HUES6 (cell line): ENCODE results near the gene RNF130.

ENCODE experiments used
- H3K27ac ChIP-seq: 2 replicates; pipeline ENCODE4 v1.7.0; 2013; ENCODE audit warnings: low read depth, mild to moderate bottlenecking, low read length, inconsistent platforms
- H3K27me3 ChIP-seq: 2 replicates; pipeline ENCODE4 v1.6.1; 2013; ENCODE audit warnings: low read length; ENCODE audit not compliant: control insufficient read depth, insufficient read depth
- H3K36me3 ChIP-seq: 2 replicates; pipeline ENCODE4 v1.6.1; 2013; ENCODE audit warnings: low read length; ENCODE audit not compliant: control insufficient read depth, insufficient read depth
- H3K4me1 ChIP-seq: 2 replicates; pipeline ENCODE4 v1.6.1; 2013; ENCODE audit warnings: low read length; ENCODE audit not compliant: control insufficient read depth, insufficient read depth
- H3K4me3 ChIP-seq: 2 replicates; pipeline ENCODE4 v1.5.1; 2013; ENCODE audit warnings: low read depth, low read length
- H3K9ac ChIP-seq: one replicate; pipeline ENCODE4 v1.6.1; 2013; ENCODE audit warnings: mild to moderate bottlenecking, low read length
- H3K9me3 ChIP-seq: 2 replicates; pipeline ENCODE4 v1.6.1; 2013; ENCODE audit warnings: low read depth, low read length; ENCODE audit not compliant: control insufficient read depth, insufficient read depth

Gene RNF130

GRCh38 chr5:179912386-179912785, 159.2 kb downstream of the RNF130 start:
- H3K9me3 ChIP-seq = no peaks in the 10 kb centered on the region
- no peaks in the 10 kb centered on the region for H3K36me3 ChIP-seq
- no peak overlapping the region for H3K4me3 ChIP-seq
- no peak overlapping the region for H3K9ac ChIP-seq
- no peak overlapping the region for H3K27ac ChIP-seq
- no peaks in the 10 kb centered on the region for H3K27me3 ChIP-seq
- peaks cover 12% of the 10 kb centered on the region for H3K4me1 ChIP-seq

GRCh38 chr5:179909224-179909623, 162.3 kb downstream of the RNF130 start:
- H3K27me3 ChIP-seq = no peaks in the 10 kb centered on the region
- no peaks in the 10 kb centered on the region for H3K9me3 ChIP-seq
- peaks cover 10% of the 10 kb centered on the region; the same call in 1 of the 2 replicates for H3K4me1 ChIP-seq
- no peak overlapping the region for H3K4me3 ChIP-seq
- H3K27ac ChIP-seq = no peak overlapping the region
- peaks cover 7% of the 10 kb centered on the region for H3K36me3 ChIP-seq
- no peak overlapping the region for H3K9ac ChIP-seq

DNA sequence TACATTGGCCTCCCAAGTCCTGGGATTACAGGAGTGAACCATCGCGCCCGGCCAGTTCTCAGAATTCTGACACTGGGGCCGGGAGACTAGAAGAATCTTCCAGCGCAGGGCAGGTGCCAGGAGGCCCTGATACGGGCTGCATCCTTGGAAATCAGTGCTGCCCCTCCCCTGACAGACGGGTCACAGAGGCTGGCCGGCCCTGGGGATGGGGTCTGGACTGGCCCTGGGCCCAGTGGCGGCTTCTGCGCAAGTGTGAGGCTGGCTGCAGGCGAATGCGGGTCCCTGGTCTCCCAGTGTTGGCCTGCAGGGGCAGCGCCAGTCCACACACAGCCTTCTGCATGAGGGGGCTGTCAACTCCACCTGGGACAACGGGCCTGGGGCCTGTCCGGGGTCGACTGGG, 163.0 kb downstream of the RNF130 start:
- H3K36me3 ChIP-seq = peaks cover 12% of the 10 kb centered on the region
- no peak overlapping the region for H3K27ac ChIP-seq
- H3K4me1 ChIP-seq = peaks cover 7% of the 10 kb centered on the region; the same call in 1 of the 2 replicates
- H3K27me3 ChIP-seq = no peaks in the 10 kb centered on the region
- H3K9ac ChIP-seq = no peak overlapping the region
- no peaks in the 10 kb centered on the region for H3K9me3 ChIP-seq
- H3K4me3 ChIP-seq = no peak overlapping the region

- no peak within 1 kb of the TSS for H3K27ac ChIP-seq
- H3K4me1 ChIP-seq = peaks cover 7% of the 10 kb centered on the region; the same call in 1 of the 2 replicates
- H3K27me3 ChIP-seq = no peaks in the 10 kb centered on the region
- H3K4me3 ChIP-seq = peak within 1 kb of the TSS; percentile 72
- H3K36me3 ChIP-seq = peaks cover 20% of the 10 kb centered on the region
- no peaks in the 10 kb centered on the region for H3K9me3 ChIP-seq
- peak within 1 kb of the TSS; percentile 75 for H3K9ac ChIP-seq
These were observed 163.8 kb downstream of the RNF130 start, which contains the start of gene TBC1D9B for GRCh38 chr5:179907556-179908324. TBC1D9B (minus strand) TSS chr5:179907897; CDS start chr5:179907821, 76 bp downstream.

DNA sequence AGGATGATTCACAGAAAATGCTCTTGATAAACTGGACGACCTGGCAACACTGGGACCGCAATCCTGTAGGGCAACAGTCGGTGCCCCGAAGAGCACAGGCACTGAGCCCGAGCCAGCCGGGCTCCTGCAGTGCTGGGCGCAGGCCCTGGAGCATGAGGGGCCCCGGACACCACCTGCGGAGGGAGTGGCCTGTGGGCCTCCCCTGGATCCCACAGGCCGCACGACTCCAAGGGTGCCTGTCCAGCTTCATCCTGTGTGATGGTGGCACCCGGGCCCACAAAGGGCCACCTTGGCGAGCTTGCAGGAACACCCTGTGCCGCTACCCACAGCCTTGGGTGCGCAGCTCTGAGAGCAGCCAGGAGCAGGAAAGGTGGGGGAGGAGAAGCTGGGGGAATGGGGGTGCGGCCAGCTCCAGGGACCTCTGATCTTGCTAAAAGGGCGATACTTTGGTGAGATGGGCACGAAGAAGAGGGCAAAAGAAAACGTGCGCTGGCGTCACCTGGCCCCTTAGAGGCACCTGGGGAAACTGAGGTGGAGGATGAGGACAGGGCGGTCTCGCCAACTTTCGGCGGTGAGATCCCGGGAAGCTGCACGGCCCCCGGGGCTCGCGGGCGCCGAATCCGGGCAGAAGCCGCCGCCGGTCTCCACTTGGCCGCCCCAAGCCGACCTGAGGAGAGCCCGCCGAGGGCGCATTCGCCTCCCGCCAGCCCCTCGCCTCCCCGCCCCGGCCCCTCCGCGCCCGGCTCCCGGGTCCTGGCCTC, 164.6 kb downstream of the RNF130 start:
- peak overlapping the region; percentile 39 for H3K9ac ChIP-seq
- H3K4me1 ChIP-seq = peaks cover 7% of the 10 kb centered on the region; the same call in 1 of the 2 replicates
- no peaks in the 10 kb centered on the region for H3K27me3 ChIP-seq
- H3K27ac ChIP-seq = no peak overlapping the region
- peaks cover 24% of the 10 kb centered on the region for H3K36me3 ChIP-seq
- H3K4me3 ChIP-seq = peak overlapping the region; percentile 66
- no peaks in the 10 kb centered on the region for H3K9me3 ChIP-seq

DNA sequence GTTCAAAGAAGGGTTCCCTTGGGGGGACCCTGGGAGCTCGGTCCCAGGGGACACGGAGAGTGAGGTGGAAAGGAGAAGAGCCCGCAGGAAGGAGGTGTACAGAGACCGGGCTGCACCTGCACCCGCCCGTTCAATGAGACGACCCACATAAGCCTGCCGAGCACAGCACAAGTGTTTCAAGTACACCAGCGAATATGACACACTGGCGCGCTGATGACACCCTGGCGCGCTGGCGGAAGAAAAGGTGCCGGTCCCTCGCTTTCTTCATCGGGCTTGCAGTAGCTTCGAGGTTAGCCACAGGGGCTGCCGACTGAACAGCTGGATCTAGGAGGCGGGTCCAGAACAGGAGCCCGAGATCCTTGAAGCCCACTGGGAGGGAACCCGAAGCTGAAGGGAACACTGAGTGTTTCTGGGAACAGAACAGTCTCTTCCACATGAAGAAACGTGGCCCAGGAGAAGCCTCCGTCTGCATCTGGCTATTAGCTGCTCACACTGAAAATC, 165.2 kb downstream of the RNF130 start:
- Histone ChIP-seq H3K27me3 (no peaks in the 10 kb centered on the region), H3K4me3 (peak overlapping the region; percentile 66; the same call in 1 of the 2 replicates), H3K4me1 (peaks cover 7% of the 10 kb centered on the region; the same call in 1 of the 2 replicates), H3K9ac (peak overlapping the region; percentile 39), H3K9me3 (no peaks in the 10 kb centered on the region), H3K27ac (no peak overlapping the region), H3K36me3 (peaks cover 26% of the 10 kb centered on the region)

DNA sequence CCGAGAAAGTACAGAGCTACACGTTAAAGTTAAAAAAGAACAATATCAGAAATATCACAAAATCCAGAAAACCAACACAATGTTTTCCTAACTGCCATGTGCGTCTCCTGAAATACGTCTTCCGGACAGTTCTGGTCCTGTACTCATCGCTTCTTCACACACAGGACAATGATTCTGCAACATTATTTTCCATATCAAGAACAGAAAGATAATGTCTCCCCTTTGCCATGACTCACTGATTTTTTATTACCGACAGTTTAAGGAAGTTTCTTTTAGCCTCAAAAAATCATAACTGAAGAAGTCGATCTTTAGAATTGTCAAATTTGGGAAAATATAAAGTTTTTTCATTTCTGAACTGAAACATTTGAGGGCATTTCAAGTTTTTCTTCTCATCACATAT, 166.4 kb downstream of the RNF130 start:
- peaks cover 7% of the 10 kb centered on the region; the same call in 1 of the 2 replicates for H3K4me1 ChIP-seq
- no peaks in the 10 kb centered on the region for H3K9me3 ChIP-seq
- no peak overlapping the region for H3K9ac ChIP-seq
- no peak overlapping the region for H3K27ac ChIP-seq
- H3K36me3 ChIP-seq = peaks cover 30% of the 10 kb centered on the region
- no peaks in the 10 kb centered on the region for H3K27me3 ChIP-seq
- no peak overlapping the region for H3K4me3 ChIP-seq
